ENCODE results near the gene DELE1. TPM values are rescaled to one million over a fixed set of nuclear protein-coding genes. Genes with fewer than 3 reads are reported as not detected.

The DELE1 gene
- polyA plus RNA-seq, 1 experiment: 54.7 TPM

- Histone ChIP-seq H3K4me3 (ENCODE audit: low read depth, low read length) (no peak overlapping the region), H3K27ac (ENCODE audit: low read depth, low read length) (no peak overlapping the region), H3K27me3 (ENCODE audit: control insufficient read depth, insufficient read depth, low read length) (no peaks in the 10 kb centered on the region), H3K9me3 (ENCODE audit: control insufficient read depth, insufficient read depth, low read length) (no peaks in the 10 kb centered on the region)
- TF ChIP-seq CTCF (IDR thresholded peaks at IDR 0.05; ENCODE audit: low read depth, low read length): no peak
- no peak for DNase-seq (ENCODE audit: low read depth, low spot score)
- ChIA-PET CTCF (interaction anchor here (1.7 kb wide), 1 partner anchor 27 kb away, joined by 6 read pairs; no protein-coding TSS in a partner anchor), POLR2A (no interaction called here)
These were observed 10.6 kb downstream of the DELE1 start for GRCh38 chr5:141934099-141934844.

- Histone ChIP-seq H3K27ac (ENCODE audit: low read depth, low read length) (no peak overlapping the region), H3K9me3 (ENCODE audit: control insufficient read depth, insufficient read depth, low read length) (no peaks in the 10 kb centered on the region), H3K4me3 (ENCODE audit: low read depth, low read length) (no peak overlapping the region), H3K27me3 (ENCODE audit: control insufficient read depth, insufficient read depth, low read length) (no peaks in the 10 kb centered on the region)
- TF ChIP-seq CTCF (IDR thresholded peaks at IDR 0.05; ENCODE audit: low read depth, low read length): no peak
- ChIA-PET POLR2A (interaction anchor here (1.1 kb wide), 1 partner anchor 12 kb away, joined by 4 read pairs; the partner anchor contains the start of gene DELE1), CTCF (interaction anchor here (2.1 kb wide), 1 partner anchor 26 kb away, joined by 12 read pairs; no protein-coding TSS in a partner anchor)
- no peak for DNase-seq (ENCODE audit: low read depth, low spot score)
These were observed 11.9 kb downstream of the DELE1 start for GRCh38 chr5:141935538-141935937.

- no peak for DNase-seq (ENCODE audit: low read depth, low spot score)
- no peaks in the 10 kb centered on the region for H3K9me3 ChIP-seq (ENCODE audit: control insufficient read depth, insufficient read depth, low read length)
- POLR2A ChIA-PET: interaction anchor here (1.2 kb wide), 1 partner anchor 17 kb away, joined by 6 read pairs; the partner anchor contains the start of gene DELE1
- TF ChIP-seq CTCF (IDR thresholded peaks at IDR 0.05; ENCODE audit: low read depth, low read length): peak; percentile 24; the same call in 1 of the 2 replicates
- no peak overlapping the region for H3K4me3 ChIP-seq (ENCODE audit: low read depth, low read length)
- no peak overlapping the region for H3K27ac ChIP-seq (ENCODE audit: low read depth, low read length)
- H3K27me3 ChIP-seq (ENCODE audit: control insufficient read depth, insufficient read depth, low read length): no peaks in the 10 kb centered on the region
- CTCF ChIA-PET: interaction anchor here (0.9 to 10.2 kb wide), 7 partner anchors 11 to 275 kb away, joined by 3 to 80 read pairs (median 3); partner anchors contain the start of gene PCDH12
These were observed 17.1 kb downstream of the DELE1 start for GRCh38 chr5:141940695-141941271.

GRCh38 chr5:141941307-141941706, 17.6 kb downstream of the DELE1 start:
- no peak overlapping the region for H3K27ac ChIP-seq (ENCODE audit: low read depth, low read length)
- DNase-seq (ENCODE audit: low read depth, low spot score): no peak
- no peak overlapping the region for H3K4me3 ChIP-seq (ENCODE audit: low read depth, low read length)
- no peaks in the 10 kb centered on the region for H3K9me3 ChIP-seq (ENCODE audit: control insufficient read depth, insufficient read depth, low read length)
- ChIA-PET CTCF (interaction anchor here (0.6 to 10.2 kb wide), 5 partner anchors 17 to 249 kb away, joined by 3 to 80 read pairs (median 3); partner anchors contain the start of gene PCDH12), POLR2A (interaction anchor here (1.2 kb wide), 1 partner anchor 17 kb away, joined by 6 read pairs; the partner anchor contains the start of gene DELE1)
- H3K27me3 ChIP-seq (ENCODE audit: control insufficient read depth, insufficient read depth, low read length): peaks cover 1% of the 10 kb centered on the region
- no peak for TF ChIP-seq CTCF (IDR thresholded peaks at IDR 0.05; ENCODE audit: low read depth, low read length)
